HEK293 (cell line): Measurements from ENCODE around the gene EIPR1.

ENCODE experiments used
- CTCF ChIA-PET: fragments of 350-600 bp; formaldehyde crosslinking; extraction: SDS; loops from one replicate; lab custom pipeline; 2021; ENCODE audit warnings: antibody characterized with exemption; lab: Yijun Ruan, JAX
- POLR2A ChIA-PET: fragments of 300-600 bp; formaldehyde crosslinking; extraction: SDS; loops from one replicate; lab custom pipeline; 2020; ENCODE audit warnings: antibody characterized with exemption, inconsistent platforms; lab: Yijun Ruan, JAX
- H3K27ac ChIP-seq: fragments of 200-500 bp; sonication (Bioruptor generic); 2 replicates; pipeline ENCODE4 v1.5.1; 2014; ENCODE audit warnings: low read depth, low read length, control low read depth, inconsistent platforms; ENCODE audit errors: extremely low read depth
- H3K36me3 ChIP-seq, 2 experiments: fragments of 200-500 bp in 1 of 2; sonication (Bioruptor generic) in 1 of 2; 1 replicate in 1 of 2; 2 replicates in 1 of 2; pipeline ENCODE4 v1.5.1; 2014 to 2017; ENCODE audit warnings: inconsistent platforms in 2 of 2, low read length in 2 of 2; ENCODE audit not compliant: control insufficient read depth in 2 of 2, insufficient read depth in 1 of 2
- H3K4me1 ChIP-seq: fragments of 200-500 bp; sonication (Bioruptor generic); 2 replicates; pipeline ENCODE4 v1.5.1; 2014; ENCODE audit warnings: mild to moderate bottlenecking, low read length, inconsistent platforms; ENCODE audit not compliant: control insufficient read depth, insufficient read depth
- H3K4me3 ChIP-seq: 2 replicates; pipeline ENCODE4 v1.5.1; 2011; ENCODE audit warnings: low read depth, mild to moderate bottlenecking, control low read depth, low read length, moderate library complexity
- H3K9me3 ChIP-seq: fragments of 200-500 bp; sonication (Bioruptor generic); 2 replicates; pipeline ENCODE4 v1.5.1; 2014; ENCODE audit warnings: low read depth, low read length, inconsistent platforms; ENCODE audit not compliant: control insufficient read depth, insufficient read depth
- BCL11A ChIP-seq: fragments of 450-650 bp; formaldehyde crosslinking; IDR thresholded peaks from 2 replicates; pipeline ENCODE4 v1.5.1; 2016; ENCODE audit warnings: low read depth, missing biosample characterization, missing genetic modification characterization
- GFI1B ChIP-seq: fragments of 450-650 bp; formaldehyde crosslinking; IDR thresholded peaks from 2 replicates; pipeline ENCODE4 v1.5.1; 2016; ENCODE audit warnings: missing biosample characterization, missing genetic modification characterization
- GLI2 ChIP-seq: fragments of 450-650 bp; formaldehyde crosslinking; IDR thresholded peaks from 2 replicates; pipeline ENCODE4; 2017; ENCODE audit warnings: missing biosample characterization, missing genetic modification characterization, low read depth, borderline replicate concordance
- HIC1 ChIP-seq: fragments of 450-650 bp; formaldehyde crosslinking; IDR thresholded peaks from 2 replicates; pipeline ENCODE4 v1.5.1; 2016; ENCODE audit warnings: missing biosample characterization, missing genetic modification characterization
- HOXC10 ChIP-seq: sonication (generic); formaldehyde crosslinking; IDR thresholded peaks from 2 replicates; pipeline ENCODE4 v1.8.1; 2023; ENCODE audit warnings: mild to moderate bottlenecking, missing genetic modification reagents
- HOXD13 ChIP-seq: sonication (generic); formaldehyde crosslinking; IDR thresholded peaks from 2 replicates; pipeline ENCODE4 v1.8.0; 2022; ENCODE audit warnings: missing genetic modification reagents, borderline replicate concordance
- INSM2 ChIP-seq: fragments of 450-650 bp; formaldehyde crosslinking; IDR thresholded peaks from 2 replicates; pipeline ENCODE4 v1.5.1; 2016; ENCODE audit warnings: missing biosample characterization, missing genetic modification characterization
- KLF7 ChIP-seq: fragments of 450-650 bp; formaldehyde crosslinking; IDR thresholded peaks from 2 replicates; pipeline ENCODE4 v1.5.1; 2016; ENCODE audit warnings: missing biosample characterization, missing genetic modification characterization, borderline replicate concordance
- TCF7L2 ChIP-seq: IDR thresholded peaks from 2 replicates; pipeline ENCODE4 v1.6.1; 2011; ENCODE audit warnings: low read depth, mild to moderate bottlenecking, inconsistent platforms, low read length, moderate library complexity, borderline replicate concordance
- ZBTB17 ChIP-seq: fragments of 450-650 bp; formaldehyde crosslinking; IDR thresholded peaks from 2 replicates; pipeline ENCODE4 v1.5.1; 2016; ENCODE audit warnings: missing biosample characterization, missing genetic modification characterization
- ZNF132 ChIP-seq: fragments of 450-650 bp; formaldehyde crosslinking; IDR thresholded peaks from 2 replicates; pipeline ENCODE4 v1.5.1; 2017; ENCODE audit warnings: missing biosample characterization, missing genetic modification characterization, borderline replicate concordance
- ZNF16 ChIP-seq: fragments of 450-650 bp; formaldehyde crosslinking; IDR thresholded peaks from 2 replicates; pipeline ENCODE4 v1.5.1; 2016; ENCODE audit warnings: low read depth, missing biosample characterization, missing genetic modification characterization
- ZNF184 ChIP-seq: fragments of 450-650 bp; IDR thresholded peaks from 2 replicates; pipeline ENCODE4 v1.5.1; 2018; ENCODE audit warnings: missing biosample characterization, mild to moderate bottlenecking, missing genetic modification characterization
- ZNF211 ChIP-seq: fragments of 450-650 bp; formaldehyde crosslinking; IDR thresholded peaks from 2 replicates; pipeline ENCODE4 v1.5.1; 2016; ENCODE audit warnings: low read depth, missing biosample characterization, missing genetic modification characterization
- ZNF292 ChIP-seq: fragments of 450-650 bp; formaldehyde crosslinking; IDR thresholded peaks from 2 replicates; pipeline ENCODE4 v1.5.1; 2016; ENCODE audit warnings: low read depth, missing biosample characterization, missing genetic modification characterization, borderline replicate concordance
- ZNF335 ChIP-seq: fragments of 450-650 bp; formaldehyde crosslinking; conservative IDR thresholded peaks from 2 replicates; pipeline ENCODE4 v1.5.1; 2016; ENCODE audit warnings: missing biosample characterization, missing genetic modification characterization
- ZNF513 ChIP-seq: fragments of 450-650 bp; IDR thresholded peaks from 2 replicates; pipeline ENCODE4 v1.5.1; 2018; ENCODE audit warnings: missing biosample characterization, missing genetic modification characterization
- ZNF518A ChIP-seq: fragments of 450-650 bp; formaldehyde crosslinking; conservative IDR thresholded peaks from 2 replicates; pipeline ENCODE4 v1.5.1; 2016; ENCODE audit warnings: low read depth, missing biosample characterization, missing genetic modification characterization
- ZNF549 ChIP-seq: fragments of 450-650 bp; IDR thresholded peaks from 2 replicates; pipeline ENCODE4 v1.5.1; 2018; ENCODE audit warnings: missing biosample characterization, missing genetic modification characterization, mild to moderate bottlenecking, inconsistent platforms, moderate library complexity
- ZNF580 ChIP-seq: fragments of 450-650 bp; formaldehyde crosslinking; IDR thresholded peaks from 2 replicates; pipeline ENCODE4 v1.5.1; 2016; ENCODE audit warnings: missing biosample characterization, missing genetic modification characterization
- ZNF639 ChIP-seq: fragments of 450-650 bp; formaldehyde crosslinking; IDR thresholded peaks from 2 replicates; pipeline ENCODE4 v1.5.1; 2016; ENCODE audit warnings: missing biosample characterization, missing genetic modification characterization
- ZNF701 ChIP-seq: fragments of 450-650 bp; formaldehyde crosslinking; IDR thresholded peaks from 2 replicates; pipeline ENCODE4 v1.5.1; 2016; ENCODE audit warnings: missing biosample characterization, missing genetic modification characterization
- ZNF843 ChIP-seq: fragments of 450-650 bp; formaldehyde crosslinking; IDR thresholded peaks from 2 replicates; pipeline ENCODE4 v1.5.1; 2016; ENCODE audit warnings: missing biosample characterization, missing genetic modification characterization

The EIPR1 gene

GRCh38 chr2:3298191-3298590 lies 79.4 kb downstream of the EIPR1 start (continued):
- no peak for TF ChIP-seq INSM2 (tag by site-specific recombination)
- TF ChIP-seq ZNF16, result no peak
- TF ChIP-seq ZNF513 (tag by site-specific recombination), result no peak
- TF ChIP-seq ZNF580, result no peak
- TF ChIP-seq GFI1B (tag by site-specific recombination), result no peak
- no peak for TF ChIP-seq ZNF292 (tag by site-specific recombination)
- TF ChIP-seq HIC1, result no peak
- TF ChIP-seq ZNF843 (tag by site-specific recombination), result no peak
- no peak for TF ChIP-seq ZNF211 (tag by site-specific recombination)

GRCh38 chr2:3297523-3297922 lies 80.1 kb downstream of the EIPR1 start:
- Histone ChIP-seq H3K4me1 (no peaks in the 10 kb centered on the region), H3K27ac (no peak overlapping the region), H3K9me3 (no peaks in the 10 kb centered on the region), H3K4me3 (no peak overlapping the region), H3K36me3 (peaks cover 0 to 2% of the 10 kb centered on the region in 2 experiments; a peak in 2 of 3 replicates)
- ChIA-PET POLR2A (no interaction called here), CTCF (no interaction called here)
- no peak for TF ChIP-seq ZNF518A (tag by site-specific recombination)
- no peak for TF ChIP-seq BCL11A (tag by site-specific recombination)
- no peak for TF ChIP-seq KLF7 (tag by site-specific recombination)
- TF ChIP-seq ZBTB17, result no peak
- TF ChIP-seq TCF7L2, result no peak
- TF ChIP-seq HOXC10 (CRISPR knock-in tag), result no peak
- no peak for TF ChIP-seq HOXD13
- no peak for TF ChIP-seq ZNF639 (tag by site-specific recombination)
- TF ChIP-seq GLI2, result no peak
- no peak for TF ChIP-seq ZNF184 (tag by site-specific recombination)
- TF ChIP-seq ZNF335 (tag by site-specific recombination), result no peak
- no peak for TF ChIP-seq ZNF701
- TF ChIP-seq ZNF132 (tag by site-specific recombination), result no peak
- TF ChIP-seq ZNF549, result no peak
